A549 (cell line): ENCODE measurements around the gene ZNF195. TPM values are rescaled to one million over a fixed set of nuclear protein-coding genes. Genes with fewer than 3 reads are reported as not detected.

Experiments used
- ATAC-seq, 2 experiments: fragments of 200-7000 bp in 1 of 2; fragments of >200 bp in 1 of 2; cut with Nextera tagmentation in 1 of 2; cut with Tn5 transposase in 1 of 2; 3 replicates each; pipeline versions ENCODE4 v1.8.0 to v1.9.1; 2018 to 2020; ENCODE audit warnings: mild to moderate bottlenecking in 1 of 2, moderate library complexity in 1 of 2
- CTCF ChIA-PET: fragments of 300-600 bp; sonication (Branson Sonifier 250); formaldehyde crosslinking; extraction: SDS; loops from one replicate; lab custom pipeline; 2021; ENCODE audit warnings: antibody characterized with exemption, inconsistent platforms; lab: Yijun Ruan, JAX
- POLR2A ChIA-PET: fragments of 350-600 bp; formaldehyde crosslinking; extraction: SDS; loops from one replicate; lab custom pipeline; 2021; ENCODE audit warnings: antibody characterized with exemption, inconsistent platforms; lab: Yijun Ruan, JAX
- DNase-seq, 2 experiments: peaks; one replicate each; pipeline versions ENCODE4 v3.0.0 to v3.0.0-alpha.2; 2011 to 2016; ENCODE audit warnings: low read depth in 1 of 2, low spot score in 1 of 2
- FAIRE-seq: peaks from 2 replicates; lab custom pipeline; 2011; peaks lifted over from hg19 to GRCh38; lab: Jason Lieb, UNC
- H3K27ac ChIP-seq, 2 experiments: fragments of >200 bp; sonication (Bioruptor Twin); formaldehyde crosslinking; 3 replicates each; pipeline ENCODE4 v1.5.1; 2016 to 2017
- H3K4me1 ChIP-seq: fragments of >200 bp; sonication (Bioruptor Twin); formaldehyde crosslinking; 3 replicates; pipeline ENCODE4 v1.6.1; 2016
- H3K4me2 ChIP-seq: fragments of >200 bp; sonication (Bioruptor Twin); formaldehyde crosslinking; 3 replicates; pipeline ENCODE4 v1.6.1; 2016
- H3K4me3 ChIP-seq: fragments of >200 bp; sonication (Bioruptor Twin); formaldehyde crosslinking; 3 replicates; pipeline ENCODE4 v1.5.1; 2016
- H3K9me3 ChIP-seq: fragments of >200 bp; sonication (Bioruptor Twin); formaldehyde crosslinking; 3 replicates; pipeline ENCODE4 v1.6.1; 2016
- CBX8 ChIP-seq: fragments of 200-600 bp; sonication (generic); IDR thresholded peaks from 2 replicates; pipeline ENCODE4 v1.6.1; 2016
- CHD2 ChIP-seq: fragments of 150-350 bp; IDR thresholded peaks from 2 replicates; pipeline ENCODE4 v1.6.1; 2014; ENCODE audit warnings: low read length; ENCODE audit not compliant: partially characterized antibody
- CTCF ChIP-seq: fragments of >200 bp; sonication (Bioruptor Twin); formaldehyde crosslinking; IDR thresholded peaks from 3 replicates; pipeline ENCODE4 v1.5.1; 2016
- FOSB ChIP-seq: fragments of 250-450 bp; sonication (Bioruptor Pico); IDR thresholded peaks from 2 replicates; pipeline ENCODE4 v1.5.0; 2020; ENCODE audit warnings: mild to moderate bottlenecking, moderate library complexity
- FOXS1 ChIP-seq: fragments of 250-450 bp; sonication (Bioruptor Pico); IDR thresholded peaks from 2 replicates; pipeline ENCODE4 v1.5.0; 2020; ENCODE audit warnings: mild to moderate bottlenecking, moderate library complexity
- GATA3 ChIP-seq: IDR thresholded peaks from 2 replicates; pipeline ENCODE4 v1.6.1; 2012; ENCODE audit warnings: borderline replicate concordance
- HDAC2 ChIP-seq: fragments of 200-600 bp; sonication (generic); IDR thresholded peaks from 2 replicates; pipeline ENCODE4 v1.6.1; 2016
- JUN ChIP-seq, 2 experiments: fragments of >200 bp; sonication (Bioruptor Twin); formaldehyde crosslinking; IDR thresholded peaks; 2 replicates in 1 of 2; 3 replicates in 1 of 2; pipeline ENCODE4 v1.6.1; 2016 to 2017
- MAFK ChIP-seq: fragments of 450-650 bp; IDR thresholded peaks from 2 replicates; pipeline ENCODE4 v1.6.1; 2014; ENCODE audit not compliant: partially characterized antibody
- MYC ChIP-seq: IDR thresholded peaks from 2 replicates; pipeline ENCODE4 v1.6.1; 2012; ENCODE audit warnings: mild to moderate bottlenecking, inconsistent platforms, low read length, improper control_type of control experiment, borderline replicate concordance
- PBX3 ChIP-seq: IDR thresholded peaks from 2 replicates; pipeline ENCODE4 v1.6.1; 2012
- RAD21 ChIP-seq, 2 experiments: fragments of >200 bp in 1 of 2; sonication (Bioruptor Twin) in 1 of 2; formaldehyde crosslinking in 1 of 2; IDR thresholded peaks in 1 of 2; conservative IDR thresholded peaks in 1 of 2; 2 replicates in 1 of 2; 3 replicates in 1 of 2; pipeline ENCODE4 v1.6.1; 2012 to 2018; ENCODE audit warnings: inconsistent platforms in 1 of 2
- RFX5 ChIP-seq: fragments of 450-650 bp; IDR thresholded peaks from 2 replicates; pipeline ENCODE4 v1.7.1; 2014; ENCODE audit warnings: antibody characterized with exemption, mild to moderate bottlenecking, moderate library complexity
- TP53 ChIP-seq: fragments of 250-450 bp; sonication (Bioruptor Pico); IDR thresholded peaks from 2 replicates; pipeline ENCODE4 v1.5.0; 2021; ENCODE audit warnings: mild to moderate bottlenecking, moderate library complexity
- ZNF302 ChIP-seq: fragments of 250-450 bp; sonication (Bioruptor Pico); IDR thresholded peaks from 2 replicates; pipeline ENCODE4 v1.9.0; 2021; ENCODE audit warnings: inconsistent platforms, mild to moderate bottlenecking, moderate library complexity
- whole genome bisulfite sequencing: methylation state at CpG from one replicate; pipeline ENCODE4 v1.1.6; 2017; ENCODE audit errors: missing lambda C conversion rate; 5-methylcytosine and 5-hydroxymethylcytosine counted together
- polyA plus RNA-seq, 4 experiments: library from polyadenylated mRNA; depleted of rRNA in 3 of 4; stranded (reverse); fragments of >200 nt; fragmentation: RNase III in 1 of 4; extraction: RNeasy Plus Mini Kit Qiagen cat#74134 plus additional on column Dnase treatment in 1 of 4; gene quantifications; 2 replicates in 3 of 4; 3 replicates in 1 of 4; pipeline ENCODE4 v1.2.3, GENCODE V29; 2011 to 2017
- TF ChIP-seq, protein P1 (sequence below): fragments of >200 bp; sonication (Bioruptor Twin); formaldehyde crosslinking; IDR thresholded peaks from 3 replicates; pipeline ENCODE4 v1.6.1; 2016
- TF ChIP-seq, protein P2 (sequence below): fragments of 250-450 bp; sonication (Bioruptor Pico); IDR thresholded peaks from 2 replicates; pipeline ENCODE4 v1.5.0; 2020; ENCODE audit warnings: low read depth, mild to moderate bottlenecking, moderate library complexity

ZNF195 gene
- polyA plus RNA-seq, 2 of the 4 experiments (the other 2 are of a cell fraction): 17.3 to 30.9 TPM

DNA sequence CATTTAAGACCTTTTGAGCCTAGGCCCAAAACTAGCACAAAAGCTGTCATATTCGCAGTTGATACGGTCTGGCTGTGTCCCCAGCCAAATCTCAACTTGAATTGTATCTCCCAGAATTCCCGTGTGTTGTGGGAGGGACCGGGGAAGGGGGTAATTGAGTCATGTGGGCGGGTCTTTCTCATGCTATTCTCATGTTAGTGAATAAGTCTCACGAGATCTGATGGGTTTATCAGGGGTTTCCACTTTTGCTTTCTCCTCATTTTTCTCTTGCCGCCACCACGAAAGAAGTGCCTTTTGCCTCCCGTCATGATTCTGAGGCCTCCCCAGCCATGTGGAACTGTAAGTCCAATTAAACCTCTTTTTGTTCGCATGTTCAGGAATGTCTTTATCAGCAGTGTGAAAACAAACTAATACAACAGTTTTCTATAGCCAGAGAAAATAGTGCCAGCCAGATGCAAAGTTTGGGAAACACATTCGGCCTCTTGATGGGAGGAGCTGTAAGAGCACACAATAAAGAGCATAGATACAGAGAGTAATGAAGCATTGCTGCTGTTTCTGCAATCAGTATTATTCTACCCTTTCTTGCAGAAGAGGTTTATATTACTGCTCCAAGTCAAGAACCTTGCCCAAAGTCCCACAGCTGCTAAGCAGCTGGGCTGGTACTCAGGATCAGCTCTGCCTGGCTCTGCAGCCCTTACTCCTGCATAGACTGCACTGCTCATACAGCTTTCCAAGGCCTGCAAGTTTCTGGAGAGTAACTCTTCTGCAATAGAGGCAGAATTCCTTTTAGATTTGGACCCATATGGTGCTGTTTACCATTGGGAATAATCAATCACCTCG, 2.0 kb upstream of the ZNF195 start:
- 71% methylated on average over 12 of the region's 12 CpGs for WGBS
- ATAC-seq (no peak), FAIRE-seq (no peak), DNase-seq (no peak)
- CTCF ChIA-PET: interaction anchor here (0.9 to 1.6 kb wide), 3 partner anchors 9 to 28 kb away, joined by 3 to 5 read pairs (median 3); no protein-coding TSS in a partner anchor
- Histone ChIP-seq H3K9me3 (peaks cover 42% of the 10 kb centered on the region), H3K27ac (no peak overlapping the region), H3K4me2 (no peak overlapping the region), H3K4me1 (no peaks in the 10 kb centered on the region), H3K4me3 (no peak overlapping the region)
- POLR2A ChIA-PET: no interaction called here
- TF ChIP-seq, protein P1, sequence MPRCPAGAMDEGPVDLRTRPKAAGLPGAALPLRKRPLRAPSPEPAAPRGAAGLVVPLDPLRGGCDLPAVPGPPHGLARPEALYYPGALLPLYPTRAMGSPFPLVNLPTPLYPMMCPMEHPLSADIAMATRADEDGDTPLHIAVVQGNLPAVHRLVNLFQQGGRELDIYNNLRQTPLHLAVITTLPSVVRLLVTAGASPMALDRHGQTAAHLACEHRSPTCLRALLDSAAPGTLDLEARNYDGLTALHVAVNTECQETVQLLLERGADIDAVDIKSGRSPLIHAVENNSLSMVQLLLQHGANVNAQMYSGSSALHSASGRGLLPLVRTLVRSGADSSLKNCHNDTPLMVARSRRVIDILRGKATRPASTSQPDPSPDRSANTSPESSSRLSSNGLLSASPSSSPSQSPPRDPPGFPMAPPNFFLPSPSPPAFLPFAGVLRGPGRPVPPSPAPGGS: no peak
- no peak for TF ChIP-seq PBX3
- no peak for TF ChIP-seq JUN (IDR thresholded peaks at IDR 0.05)
- TF ChIP-seq HDAC2: no peak
- no peak for TF ChIP-seq CTCF
- no peak for TF ChIP-seq RAD21 (conservative IDR thresholded peaks at IDR 0.05 in 1 of 2, IDR thresholded peaks at IDR 0.05 in 1 of 2)
- no peak for TF ChIP-seq MYC
- TF ChIP-seq ZNF302 (CRISPR knock-in tag): no peak

GRCh38 chr11:3375552-3375951, 3.4 kb downstream of the ZNF195 start:
- ChIA-PET POLR2A (no interaction called here), CTCF (no interaction called here)
- FAIRE-seq (no peak), DNase-seq (no peak), ATAC-seq (no peak)
- no peak for TF ChIP-seq FOXS1 (CRISPR knock-in tag)
- TF ChIP-seq, protein P2, sequence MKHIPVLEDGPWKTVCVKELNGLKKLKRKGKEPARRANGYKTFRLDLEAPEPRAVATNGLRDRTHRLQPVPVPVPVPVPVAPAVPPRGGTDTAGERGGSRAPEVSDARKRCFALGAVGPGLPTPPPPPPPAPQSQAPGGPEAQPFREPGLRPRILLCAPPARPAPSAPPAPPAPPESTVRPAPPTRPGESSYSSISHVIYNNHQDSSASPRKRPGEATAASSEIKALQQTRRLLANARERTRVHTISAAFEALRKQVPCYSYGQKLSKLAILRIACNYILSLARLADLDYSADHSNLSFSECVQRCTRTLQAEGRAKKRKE (CRISPR knock-in tag): no peak
- TF ChIP-seq CHD2: no peak
- peaks cover 72% of the 10 kb centered on the region for H3K9me3 ChIP-seq
- H3K4me2 ChIP-seq: no peak overlapping the region
- 94% methylated on average over 4 of the region's 4 CpGs for WGBS
- no peaks in the 10 kb centered on the region for H3K4me1 ChIP-seq
- no peak overlapping the region for H3K4me3 ChIP-seq
- no peak overlapping the region for H3K27ac ChIP-seq

DNA sequence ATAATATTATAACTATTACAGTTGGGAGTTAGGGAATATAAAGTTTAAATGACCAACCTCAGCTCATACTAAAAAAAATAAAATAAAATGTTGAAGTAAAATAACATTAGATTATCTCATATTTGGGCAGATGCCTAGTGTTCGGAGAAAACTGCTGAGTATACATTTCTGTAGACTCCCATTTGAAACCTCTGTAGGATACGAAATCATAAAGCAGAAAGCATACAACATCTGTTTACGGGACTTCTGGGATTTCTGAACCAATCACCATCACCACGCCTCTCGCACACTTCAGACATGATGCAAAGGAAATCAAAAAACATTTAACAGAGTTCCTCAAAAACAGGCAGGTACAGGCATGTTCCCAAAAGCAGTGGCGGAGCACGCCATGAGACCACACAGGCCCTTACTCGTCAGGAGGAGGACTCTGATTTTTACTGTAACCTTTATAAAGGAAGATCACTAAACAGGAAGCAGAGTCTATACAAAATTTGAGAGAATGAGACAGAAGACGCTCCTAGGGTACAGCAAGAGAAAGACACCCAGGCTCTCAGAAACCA, 8.6 kb downstream of the ZNF195 start:
- Histone ChIP-seq H3K27ac (no peak overlapping the region), H3K4me1 (no peaks in the 10 kb centered on the region), H3K4me2 (no peak overlapping the region), H3K4me3 (no peak overlapping the region), H3K9me3 (peaks cover 92% of the 10 kb centered on the region)
- FAIRE-seq (no peak), ATAC-seq (no peak), DNase-seq (no peak)
- 90% methylated on average over 9 of the region's 9 CpGs for WGBS
- ChIA-PET POLR2A (no interaction called here), CTCF (interaction anchor here (0.9 kb wide), 1 partner anchor 10 kb away, joined by 5 read pairs; no protein-coding TSS in a partner anchor)
- TF ChIP-seq CBX8 (no peak), RAD21 (conservative IDR thresholded peaks at IDR 0.05 in 1 of 2, IDR thresholded peaks at IDR 0.05 in 1 of 2) (no peak), FOSB (CRISPR knock-in tag) (no peak), RFX5 (no peak), MAFK (peak; percentile 81), TP53 (CRISPR knock-in tag) (no peak), GATA3 (no peak)
